ENCODE measurements around the gene TTL.
"Not testable (repeated sequence)": the region's sequence is repeated elsewhere in the genome, so short reads cannot be mapped to it uniquely, and the experiment has no call there.

Gene TTL

GRCh38 chr2:112481528-112482233 lies at the start of gene TTL:
Gene TTL, plus strand, starts transcription at chr2:112482156. Its CDS starts 189 bp downstream, at chr2:112482345.
- peak; percentile 82 for DNase-seq (ENCODE audit: low read depth)
- TF ChIP-seq CTCF (IDR thresholded peaks at IDR 0.05; ENCODE audit: insufficient read depth, low read depth, low read length, missing control alignments) = no peak

GRCh38 chr2:112432390-112432734 lies 49.6 kb upstream of the TTL start:
- H3K4me3 ChIP-seq (ENCODE audit: low read length) = peak overlapping the region; percentile 43
- not testable (repeated sequence) for DNase-seq (ENCODE audit: low read depth)

More at GRCh38 chr2:112481528-112482233, at the start of gene TTL:
- H3K4me3 ChIP-seq (ENCODE audit: low read length) = peak within 1 kb of the TSS; percentile 81

- peak overlapping the region; percentile 43 for H3K4me3 ChIP-seq (ENCODE audit: low read length)
- not testable (repeated sequence) for DNase-seq (ENCODE audit: low read depth)
These were observed 49.0 kb upstream of the TTL start for GRCh38 chr2:112432735-112433479.

- H3K4me3 ChIP-seq (ENCODE audit: low read length) = peak within 1 kb of the TSS; percentile 43
- peak; percentile 54 for TF ChIP-seq CTCF (IDR thresholded peaks at IDR 0.05; ENCODE audit: insufficient read depth, low read depth, low read length, missing control alignments)
- peak; percentile 85 for DNase-seq (ENCODE audit: low read depth)
These were observed 48.5 kb upstream of the TTL start, which contains the start of gene RGPD8 for GRCh38 chr2:112433480-112433879. Gene RGPD8, minus strand, starts transcription at chr2:112433645. Its CDS starts 192 bp downstream, at chr2:112433453.

GRCh38 chr2:112433932-112434730 lies 47.8 kb upstream of the TTL start:
- no peak for DNase-seq (ENCODE audit: low read depth)
- TF ChIP-seq CTCF (IDR thresholded peaks at IDR 0.05; ENCODE audit: insufficient read depth, low read depth, low read length, missing control alignments) = no peak
- no peak overlapping the region for H3K4me3 ChIP-seq (ENCODE audit: low read length)

GRCh38 chr2:112434890-112435715 lies 46.9 kb upstream of the TTL start:
- H3K4me3 ChIP-seq (ENCODE audit: low read length); DNase-seq (ENCODE audit: low read depth): not testable (repeated sequence)

GRCh38 chr2:112435716-112436431 lies 46.1 kb upstream of the TTL start:
- not testable (repeated sequence) for DNase-seq (ENCODE audit: low read depth); H3K4me3 ChIP-seq (ENCODE audit: low read length)

GRCh38 chr2:112436993-112437392 lies 45.0 kb upstream of the TTL start:
- H3K4me3 ChIP-seq (ENCODE audit: low read length); DNase-seq (ENCODE audit: low read depth): not testable (repeated sequence)

- not testable (repeated sequence) for DNase-seq (ENCODE audit: low read depth)
These were observed 44.5 kb upstream of the TTL start for GRCh38 chr2:112437405-112437831.

GRCh38 chr2:112438603-112439261 lies 43.2 kb upstream of the TTL start:
- H3K4me3 ChIP-seq (ENCODE audit: low read length); DNase-seq (ENCODE audit: low read depth): not testable (repeated sequence)

More at GRCh38 chr2:112437405-112437831, 44.5 kb upstream of the TTL start:
- H3K4me3 ChIP-seq (ENCODE audit: low read length) = not testable (repeated sequence)

GRCh38 chr2:112444256-112444655 lies 37.7 kb upstream of the TTL start:
- not testable (repeated sequence) for H3K4me3 ChIP-seq (ENCODE audit: low read length); DNase-seq (ENCODE audit: low read depth)

Data from epithelial cell of esophagus (primary cell).